Mucosa of gallbladder (tissue), 1 donor: Measurements from ENCODE around the gene CERS6. TPM values are rescaled to one million over a fixed set of nuclear protein-coding genes. Genes with fewer than 3 reads are reported as not detected.
"Not testable (repeated sequence)": the region's sequence is repeated elsewhere in the genome, so short reads cannot be mapped to it uniquely, and the experiment has no call there.

Experiments
- DNase-seq: peaks from one replicate; pipeline ENCODE4 v3.0.0-alpha.2; 2020; ENCODE audit warnings: low spot score
- total RNA-seq: library from RNA; stranded (reverse); gene quantifications from one replicate; pipeline ENCODE4 v1.2.1, GENCODE V29; 2021
- donor health status: DM: no; HTN: no; CAD: no.

The CERS6 gene
- total RNA-seq, 1 donor from 2014 or later, result 22.4 TPM

- no peak for DNase-seq
Observed at GRCh38 chr2:168496906-168497305, 40.8 kb downstream of the CERS6 start.

DNA sequence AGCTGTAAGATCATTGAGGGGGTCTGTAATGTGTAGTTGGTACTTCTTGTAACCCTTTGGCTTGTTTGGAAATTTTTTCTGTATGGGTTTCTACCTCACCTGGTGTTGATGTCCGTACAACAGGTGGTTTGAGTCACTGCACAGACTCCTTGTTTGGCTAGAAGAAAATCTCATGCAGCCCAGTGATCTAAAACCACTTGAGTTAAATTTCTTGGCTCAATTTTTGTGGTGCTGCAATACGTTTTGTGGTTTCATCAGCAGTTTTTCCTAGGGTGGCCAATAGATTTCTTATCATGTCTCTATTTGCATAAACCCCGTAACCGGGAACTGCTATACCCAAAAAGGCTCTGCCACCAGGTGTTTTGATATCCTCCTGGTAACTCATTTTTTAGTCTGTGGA, 43.4 kb downstream of the CERS6 start:
- DNase-seq, result no peak

DNA sequence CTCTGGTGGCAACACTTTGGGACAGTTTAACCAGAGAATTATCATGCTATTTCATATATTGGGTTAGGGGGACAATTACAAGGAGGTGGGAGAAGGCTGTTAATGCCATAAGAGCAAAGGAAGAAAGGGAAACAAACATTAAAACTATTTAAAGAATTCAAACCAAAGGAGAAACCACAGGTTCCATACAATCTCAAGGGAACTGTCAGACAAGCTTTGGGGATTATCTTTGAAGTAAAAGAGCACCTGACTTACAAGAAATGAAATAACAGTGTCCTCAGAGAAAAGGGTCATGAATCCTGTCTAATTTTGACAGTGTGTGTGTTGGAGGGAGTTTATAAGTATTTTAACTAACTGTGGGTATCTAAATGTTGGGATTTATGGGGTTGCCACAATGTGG, 44.4 kb downstream of the CERS6 start:
- DNase-seq, result no peak

GRCh38 chr2:168501466-168502065, 45.5 kb downstream of the CERS6 start:
- no peak for DNase-seq

- DNase-seq, result not testable (repeated sequence)
Observed at GRCh38 chr2:168502852-168503251, 46.8 kb downstream of the CERS6 start.

- no peak for DNase-seq
Observed at GRCh38 chr2:168503901-168504300, 47.8 kb downstream of the CERS6 start.

DNA sequence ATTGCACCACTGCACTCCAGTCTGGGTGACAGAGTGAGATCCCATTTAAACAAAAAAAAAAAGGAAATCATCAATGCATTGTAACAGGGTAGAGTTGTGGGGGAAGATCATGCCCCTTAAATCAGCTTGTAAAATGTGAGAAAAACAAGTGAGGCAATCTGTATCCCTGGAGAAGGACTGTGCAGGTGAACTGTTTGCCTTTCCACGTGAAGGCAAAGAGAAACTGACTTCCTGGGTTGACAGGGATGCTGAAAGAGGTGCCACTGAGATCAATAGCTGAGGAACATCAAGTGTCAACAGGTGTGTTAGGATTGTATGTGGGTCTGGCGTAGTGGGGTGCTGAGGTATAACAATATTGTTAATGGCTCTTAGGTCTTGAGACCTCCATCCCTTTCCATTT, 48.3 kb downstream of the CERS6 start:
- DNase-seq, result no peak

DNA sequence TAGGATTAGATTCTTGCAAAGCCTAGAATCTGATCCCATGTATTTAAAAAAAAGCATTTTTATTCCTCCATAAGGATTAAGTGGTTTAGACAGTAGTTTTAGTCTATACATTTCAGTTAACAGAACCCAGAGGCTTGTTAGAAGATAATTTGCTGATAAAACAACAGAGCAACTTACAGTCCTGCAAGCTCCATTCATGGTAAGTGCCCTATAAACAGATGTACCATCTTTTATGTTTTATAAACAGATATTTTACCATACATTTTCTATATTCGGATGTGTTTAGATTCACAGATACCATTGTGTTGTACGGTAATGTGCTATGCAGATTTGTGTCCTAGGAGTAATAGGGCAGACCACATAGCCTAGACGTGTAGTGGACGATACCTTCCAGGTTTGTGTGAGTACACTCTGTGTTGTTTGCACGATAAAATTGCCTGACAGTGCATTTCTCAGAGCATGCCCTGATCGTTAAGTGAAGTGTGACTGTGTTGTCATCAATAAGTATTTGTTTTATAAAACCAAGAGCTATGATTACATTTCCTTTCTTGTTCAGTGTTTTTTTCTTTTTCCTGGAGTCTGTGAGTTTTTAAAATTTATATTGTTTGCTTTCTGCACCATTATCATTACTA, 54.2 kb downstream of the CERS6 start:
- DNase-seq, result no peak

DNA sequence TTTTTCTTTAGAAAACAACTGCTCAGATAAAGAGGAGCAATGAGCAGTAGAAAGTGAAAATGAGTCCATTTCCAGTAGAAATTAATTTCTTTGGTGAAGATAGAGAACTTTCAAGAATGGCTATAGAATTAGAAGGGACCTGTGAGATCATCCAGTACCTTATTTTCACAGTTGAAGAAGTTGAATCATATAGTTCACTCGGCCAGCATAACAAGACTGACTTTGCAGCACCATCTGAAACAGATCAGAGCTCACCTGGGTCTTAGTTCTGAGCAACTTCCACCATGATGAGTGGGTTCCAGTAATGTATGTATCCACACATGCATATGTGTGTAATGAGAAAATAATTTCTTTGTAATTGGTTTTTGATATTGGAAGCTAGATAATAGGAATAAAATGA, 58.6 kb downstream of the CERS6 start:
- DNase-seq, result no peak

GRCh38 chr2:168515502-168515901, 59.4 kb downstream of the CERS6 start:
- no peak for DNase-seq

DNA sequence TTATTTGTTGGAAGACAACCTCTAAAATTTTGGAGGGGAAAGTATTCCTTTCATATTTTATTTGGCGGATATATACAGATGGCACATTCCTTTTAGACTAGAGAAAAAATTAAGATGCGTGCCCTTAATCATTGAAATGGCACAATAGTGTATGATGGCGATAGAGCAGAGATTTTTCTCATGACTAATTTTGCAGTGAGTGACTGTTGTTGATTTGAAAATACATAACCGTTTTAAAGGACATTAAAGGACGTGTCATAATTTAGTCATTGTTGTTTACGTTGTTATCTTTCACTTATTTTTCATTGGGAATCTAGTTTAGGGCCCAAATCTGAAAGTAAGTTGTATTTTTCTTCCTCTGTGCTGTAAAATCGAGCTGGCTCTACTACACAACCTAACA, 61.7 kb downstream of the CERS6 start:
- DNase-seq, result no peak

- no peak for DNase-seq
Observed at GRCh38 chr2:168518555-168519066, 62.5 kb downstream of the CERS6 start.

DNA sequence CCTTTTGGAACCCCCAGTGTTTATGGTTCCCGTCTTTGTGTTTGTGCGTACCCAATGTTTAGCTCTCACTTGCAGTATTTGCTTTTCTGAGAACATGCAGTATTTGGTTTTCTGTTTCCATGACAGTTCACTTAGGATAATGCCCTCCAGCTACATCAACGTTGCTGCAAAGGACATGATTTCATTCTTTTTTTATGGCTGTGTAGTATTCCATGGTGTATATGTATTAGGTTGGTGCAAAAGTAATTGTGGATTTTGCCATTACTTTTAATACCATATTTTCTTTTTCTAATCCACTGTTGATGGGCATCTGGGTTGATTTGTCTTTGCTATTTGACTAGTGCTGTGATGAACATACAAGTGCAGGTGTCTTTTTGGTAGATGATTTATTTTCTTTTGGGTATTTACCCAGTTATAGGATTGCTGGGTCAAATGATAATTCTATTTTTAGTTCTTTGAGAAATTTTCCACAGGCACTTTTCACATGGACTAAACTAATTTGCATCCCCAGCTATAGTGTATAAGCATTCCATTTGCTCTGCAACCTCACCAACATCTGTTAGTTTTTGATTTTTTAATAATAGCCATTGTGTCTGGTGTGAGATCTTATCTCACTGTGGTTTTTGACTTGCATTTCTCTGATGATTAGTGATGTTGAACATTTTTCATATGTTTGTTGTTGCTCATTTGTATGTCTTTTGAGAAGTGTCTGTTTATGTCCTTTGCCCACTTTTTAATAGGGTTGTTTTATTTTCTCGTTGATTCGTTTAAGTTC, 63.6 kb downstream of the CERS6 start:
- DNase-seq, result no peak

GRCh38 chr2:168521053-168521741, 65.1 kb downstream of the CERS6 start:
- DNase-seq, result no peak

- DNase-seq, result no peak
Observed at GRCh38 chr2:168522446-168522845, 66.4 kb downstream of the CERS6 start.

- DNase-seq, result no peak
Observed at GRCh38 chr2:168524005-168524404, 67.9 kb downstream of the CERS6 start.

GRCh38 chr2:168525020-168525419, 68.9 kb downstream of the CERS6 start:
- no peak for DNase-seq

DNA sequence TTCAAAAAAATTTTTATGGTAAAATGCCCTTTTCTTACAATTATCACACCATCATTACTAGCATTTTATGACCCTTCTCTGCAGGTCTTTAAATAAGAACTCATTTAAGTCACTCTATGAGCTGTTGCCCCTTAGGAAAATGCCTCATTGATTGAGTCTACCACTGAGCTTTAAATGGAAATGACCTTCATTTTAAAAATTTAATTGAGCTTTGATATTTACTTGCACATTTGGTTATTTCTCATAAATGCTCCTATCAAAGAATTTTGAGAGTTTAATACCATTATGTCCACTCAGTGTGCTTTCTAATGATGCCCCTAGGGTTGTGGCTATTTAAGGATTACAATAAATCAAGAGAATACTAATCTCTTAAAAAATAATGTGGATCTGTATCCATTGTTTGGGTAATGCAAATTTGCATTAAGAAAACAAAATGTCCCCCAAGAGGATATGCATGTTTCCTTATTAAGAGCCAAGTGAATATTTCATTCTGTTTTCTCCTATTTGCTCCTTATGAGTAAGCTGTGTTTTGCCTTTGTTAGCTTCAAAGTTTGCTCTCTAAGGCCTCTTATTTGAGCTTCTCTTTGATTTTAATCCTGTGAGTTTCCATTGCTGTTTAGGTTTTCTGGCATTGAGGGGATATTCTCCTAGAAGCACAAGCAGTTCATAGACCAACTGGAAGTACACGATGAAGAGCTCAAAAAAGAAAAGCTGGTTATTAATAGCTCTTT, 69.8 kb downstream of the CERS6 start:
- DNase-seq, result no peak

DNA sequence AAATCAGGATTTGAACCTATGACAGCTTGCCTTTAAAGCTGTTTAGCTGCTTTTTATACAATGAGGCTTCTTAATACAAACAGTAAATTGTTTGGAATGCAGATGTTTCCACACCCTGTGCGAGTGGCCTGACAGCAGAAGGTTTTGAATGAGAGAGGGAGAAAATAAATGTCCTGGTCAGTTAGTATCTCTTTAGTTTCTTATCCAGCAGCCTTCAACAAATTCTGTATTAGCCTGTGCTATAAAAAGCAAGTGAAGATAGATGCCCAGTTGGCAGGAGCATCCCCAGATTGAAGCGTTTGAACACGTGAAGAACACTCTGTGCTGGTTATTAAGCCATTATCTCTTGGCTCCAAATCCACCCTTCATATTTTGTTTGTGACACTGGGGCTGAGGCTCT, 70.6 kb downstream of the CERS6 start:
- DNase-seq, result no peak

GRCh38 chr2:168528016-168528415, 71.9 kb downstream of the CERS6 start:
- DNase-seq, result no peak

GRCh38 chr2:168528469-168528868, 72.4 kb downstream of the CERS6 start:
- DNase-seq, result no peak
